Astrocyte (in vitro differentiated cells and primary cell): ENCODE measurements around the gene PTPN14. TPM values are rescaled to one million over a fixed set of nuclear protein-coding genes. Genes with fewer than 3 reads are reported as not detected.

Source experiments
- DNase-seq: peaks from one replicate; pipeline ENCODE4 v3.0.0-alpha.2; 2010; ENCODE audit warnings: low read depth
- FAIRE-seq: peaks from 2 replicates; lab custom pipeline; 2011; peaks lifted over from hg19 to GRCh38; lab: Jason Lieb, UNC
- H2AFZ ChIP-seq: 2 replicates; pipeline ENCODE4 v1.6.0; 2012; ENCODE audit warnings: low read depth, low read length, inconsistent platforms
- H3K27ac ChIP-seq: 2 replicates; pipeline ENCODE4 v1.5.1; 2011; ENCODE audit warnings: low read depth, low read length, inconsistent platforms
- H3K27me3 ChIP-seq: 2 replicates; pipeline ENCODE4 v1.6.0; 2011; ENCODE audit warnings: low read length, inconsistent platforms; ENCODE audit not compliant: insufficient read depth
- H3K36me3 ChIP-seq: 2 replicates; pipeline ENCODE4 v1.5.1; 2011; ENCODE audit warnings: low read length, inconsistent platforms; ENCODE audit not compliant: insufficient read depth
- H3K4me1 ChIP-seq: 2 replicates; pipeline ENCODE4 v1.5.1; 2011; ENCODE audit warnings: low read length, inconsistent platforms; ENCODE audit not compliant: insufficient read depth
- H3K4me2 ChIP-seq: 2 replicates; pipeline ENCODE4 v1.6.0; 2012; ENCODE audit warnings: low read length, inconsistent platforms
- H3K4me3 ChIP-seq: 2 replicates; pipeline ENCODE4 v1.5.1; 2011; ENCODE audit warnings: low read depth, mild to moderate bottlenecking, low read length, inconsistent platforms; ENCODE audit not compliant: insufficient read depth
- H3K79me2 ChIP-seq: 2 replicates; pipeline ENCODE4 v1.6.0; 2012; ENCODE audit warnings: mild to moderate bottlenecking, low read length, inconsistent platforms; ENCODE audit not compliant: insufficient read depth
- H3K9ac ChIP-seq: 2 replicates; pipeline ENCODE4 v1.6.0; 2012; ENCODE audit warnings: mild to moderate bottlenecking, low read length, inconsistent platforms
- H3K9me3 ChIP-seq: 2 replicates; pipeline ENCODE4 v1.5.1; 2012; ENCODE audit warnings: low read depth, mild to moderate bottlenecking, low read length, inconsistent platforms; ENCODE audit not compliant: insufficient read depth
- H4K20me1 ChIP-seq: 2 replicates; pipeline ENCODE4 v1.6.0; 2012; ENCODE audit warnings: low read length, inconsistent platforms; ENCODE audit not compliant: insufficient read depth
- H3K27ac Mint-ChIP-seq: one replicate; pipeline ENCODE4 v1.8.0; 2021; ENCODE audit warnings: mild to moderate bottlenecking, mixed read lengths; ENCODE audit not compliant: unreplicated experiment
- H3K27me3 Mint-ChIP-seq: one replicate; pipeline ENCODE4 v1.8.0; 2021; ENCODE audit warnings: low read depth, mixed read lengths; ENCODE audit not compliant: unreplicated experiment
- H3K36me3 Mint-ChIP-seq: one replicate; pipeline ENCODE4 v1.8.0; 2021; ENCODE audit warnings: low read depth, mixed read lengths; ENCODE audit not compliant: unreplicated experiment
- H3K4me1 Mint-ChIP-seq: one replicate; pipeline ENCODE4 v1.8.0; 2021; ENCODE audit warnings: low read depth, mixed read lengths; ENCODE audit not compliant: unreplicated experiment
- H3K4me3 Mint-ChIP-seq: one replicate; pipeline ENCODE4 v1.8.0; 2021; ENCODE audit warnings: mild to moderate bottlenecking, moderate library complexity, mixed read lengths; ENCODE audit not compliant: unreplicated experiment
- H3K9me3 Mint-ChIP-seq: one replicate; pipeline ENCODE4 v1.8.0; 2021; ENCODE audit warnings: mild to moderate bottlenecking, mixed read lengths; ENCODE audit not compliant: unreplicated experiment
- EZH2 ChIP-seq: IDR thresholded peaks from 2 replicates; pipeline ENCODE4 v1.6.1; 2012; ENCODE audit warnings: mild to moderate bottlenecking, low read length, inconsistent platforms; ENCODE audit not compliant: insufficient read depth
- total RNA-seq: library from RNA; stranded (reverse); gene quantifications from 2 replicates; pipeline ENCODE4 v1.2.1, GENCODE V29; 2021
- TF ChIP-seq, protein P1 (sequence below): IDR thresholded peaks from 2 replicates; pipeline ENCODE4 v1.5.1; 2011; ENCODE audit warnings: low read depth, mild to moderate bottlenecking, inconsistent platforms, low read length, moderate library complexity; ENCODE audit not compliant: insufficient read depth

The PTPN14 gene
- total RNA-seq, 1 donor from 2014 or later: 177 TPM

GRCh38 chr1:214324896-214325800 is 226.3 kb downstream of the PTPN14 start:
- no peak for FAIRE-seq
- peaks cover 3% of the 10 kb centered on the region for H3K36me3 ChIP-seq
- H3K9ac ChIP-seq: no peak overlapping the region
- peaks cover 4% of the 10 kb centered on the region for H3K36me3 Mint-ChIP-seq
- no peak overlapping the region for H3K4me2 ChIP-seq
- H2AFZ ChIP-seq: no peak overlapping the region
- peaks cover 3% of the 10 kb centered on the region for H4K20me1 ChIP-seq
- no peak overlapping the region for H3K27ac ChIP-seq
- peaks cover 8% of the 10 kb centered on the region for H3K4me1 Mint-ChIP-seq
- TF ChIP-seq EZH2: no peak
- TF ChIP-seq, protein P1, sequence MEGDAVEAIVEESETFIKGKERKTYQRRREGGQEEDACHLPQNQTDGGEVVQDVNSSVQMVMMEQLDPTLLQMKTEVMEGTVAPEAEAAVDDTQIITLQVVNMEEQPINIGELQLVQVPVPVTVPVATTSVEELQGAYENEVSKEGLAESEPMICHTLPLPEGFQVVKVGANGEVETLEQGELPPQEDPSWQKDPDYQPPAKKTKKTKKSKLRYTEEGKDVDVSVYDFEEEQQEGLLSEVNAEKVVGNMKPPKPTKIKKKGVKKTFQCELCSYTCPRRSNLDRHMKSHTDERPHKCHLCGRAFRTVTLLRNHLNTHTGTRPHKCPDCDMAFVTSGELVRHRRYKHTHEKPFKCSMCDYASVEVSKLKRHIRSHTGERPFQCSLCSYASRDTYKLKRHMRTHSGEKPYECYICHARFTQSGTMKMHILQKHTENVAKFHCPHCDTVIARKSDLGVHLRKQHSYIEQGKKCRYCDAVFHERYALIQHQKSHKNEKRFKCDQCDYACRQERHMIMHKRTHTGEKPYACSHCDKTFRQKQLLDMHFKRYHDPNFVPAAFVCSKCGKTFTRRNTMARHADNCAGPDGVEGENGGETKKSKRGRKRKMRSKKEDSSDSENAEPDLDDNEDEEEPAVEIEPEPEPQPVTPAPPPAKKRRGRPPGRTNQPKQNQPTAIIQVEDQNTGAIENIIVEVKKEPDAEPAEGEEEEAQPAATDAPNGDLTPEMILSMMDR: no peak
- no peaks in the 10 kb centered on the region for H3K9me3 Mint-ChIP-seq
- no peak overlapping the region for H3K27ac Mint-ChIP-seq
- no peaks in the 10 kb centered on the region for H3K9me3 ChIP-seq
- DNase-seq: no peak
- no peak overlapping the region for H3K4me3 ChIP-seq
- H3K4me1 ChIP-seq: no peaks in the 10 kb centered on the region
- no peaks in the 10 kb centered on the region for H3K27me3 Mint-ChIP-seq
- H3K4me3 Mint-ChIP-seq: no peak overlapping the region
- H3K79me2 ChIP-seq: no peaks in the 10 kb centered on the region
- H3K27me3 ChIP-seq: no peaks in the 10 kb centered on the region

- Histone ChIP-seq H3K4me1 (peaks cover 11% of the 10 kb centered on the region), H3K27me3 (no peaks in the 10 kb centered on the region), H3K36me3 (peaks cover 8% of the 10 kb centered on the region), H3K9me3 (no peaks in the 10 kb centered on the region), H2AFZ (no peak overlapping the region), H4K20me1 (no peaks in the 10 kb centered on the region), H3K27ac (no peak overlapping the region), H3K9ac (no peak overlapping the region), H3K4me2 (no peak overlapping the region), H3K4me3 (no peak overlapping the region), H3K79me2 (no peaks in the 10 kb centered on the region)
- Mint-ChIP-seq H3K27me3 (no peaks in the 10 kb centered on the region), H3K4me3 (no peak overlapping the region), H3K4me1 (peaks cover 18% of the 10 kb centered on the region), H3K36me3 (peaks cover 19% of the 10 kb centered on the region), H3K9me3 (no peaks in the 10 kb centered on the region), H3K27ac (no peak overlapping the region)
- TF ChIP-seq, protein P1: no peak
- no peak for TF ChIP-seq EZH2
- no peak for FAIRE-seq
- no peak for DNase-seq
Measured at GRCh38 chr1:214321705-214322453, 229.5 kb downstream of the PTPN14 start.
